Measurements from ENCODE around the gene NRG2. TPM values are rescaled to one million over a fixed set of nuclear protein-coding genes. Genes with fewer than 3 reads are reported as not detected.

NRG2 gene
- total and polyA plus RNA-seq, 2 experiments from 2014 or later, result 0.37 to 1.3 TPM

DNA sequence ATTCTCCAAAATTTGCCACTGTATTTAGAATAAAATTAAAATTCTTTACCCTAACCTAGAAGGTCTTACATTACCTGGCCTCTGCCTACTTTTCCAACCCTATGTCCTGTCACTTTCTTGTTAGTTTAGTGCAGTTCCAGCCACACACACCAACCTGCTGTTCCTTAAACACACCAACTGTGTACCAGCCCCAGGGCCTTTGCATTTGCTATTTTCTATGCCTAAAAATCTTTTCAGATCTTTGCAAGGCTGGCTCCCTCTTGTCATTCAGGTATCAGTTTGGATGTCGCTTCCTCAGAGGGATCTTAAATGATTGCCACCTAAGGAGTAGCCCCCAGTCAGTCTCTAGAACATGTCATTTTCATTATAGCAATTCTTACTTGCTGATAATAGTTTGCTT, 17.7 kb upstream of the NRG2 start:
- ATAC-seq (no peak), DNase-seq (ENCODE audit: low spot score) (no peak)
- Histone ChIP-seq H3K27me3 (ENCODE audit: insufficient read depth) (peaks cover 26% of the 10 kb centered on the region; the same call in 1 of the 2 replicates), H3K4me1 (ENCODE audit: insufficient read depth) (no peaks in the 10 kb centered on the region), H3K79me2 (replicated peaks; ENCODE audit: insufficient read depth) (no peaks in the 10 kb centered on the region), H3K27ac (ENCODE audit: low read depth) (no peak overlapping the region), H3F3A (replicated peaks; ENCODE audit: low read depth) (no peaks in the 10 kb centered on the region), H2AFZ (no peak overlapping the region), H3K4me3 (no peak overlapping the region), H3K4me2 (no peak overlapping the region), H4K20me1 (replicated peaks; ENCODE audit: insufficient read depth) (no peaks in the 10 kb centered on the region), H3K36me3 (ENCODE audit: insufficient read depth) (no peaks in the 10 kb centered on the region), H3K9me2 (ENCODE audit: insufficient read depth) (no peaks in the 10 kb centered on the region)
- Mint-ChIP-seq H3K27me3 (ENCODE audit: insufficient read depth, low read depth, poor library complexity) (no peaks in the 10 kb centered on the region), H3K27ac (no peak overlapping the region), H3K9me3 (no peaks in the 10 kb centered on the region), H3K4me3 (no peak overlapping the region), H3K4me1 (no peaks in the 10 kb centered on the region), H3K36me3 (ENCODE audit: low read depth) (no peaks in the 10 kb centered on the region)
- TF ChIP-seq NANOG (IDR thresholded peaks at IDR 0.05; ENCODE audit: borderline replicate concordance), result no peak
- no peak for TF ChIP-seq JUNB (IDR thresholded peaks at IDR 0.05; ENCODE audit: unreplicated experiment)
- TF ChIP-seq, protein P1, sequence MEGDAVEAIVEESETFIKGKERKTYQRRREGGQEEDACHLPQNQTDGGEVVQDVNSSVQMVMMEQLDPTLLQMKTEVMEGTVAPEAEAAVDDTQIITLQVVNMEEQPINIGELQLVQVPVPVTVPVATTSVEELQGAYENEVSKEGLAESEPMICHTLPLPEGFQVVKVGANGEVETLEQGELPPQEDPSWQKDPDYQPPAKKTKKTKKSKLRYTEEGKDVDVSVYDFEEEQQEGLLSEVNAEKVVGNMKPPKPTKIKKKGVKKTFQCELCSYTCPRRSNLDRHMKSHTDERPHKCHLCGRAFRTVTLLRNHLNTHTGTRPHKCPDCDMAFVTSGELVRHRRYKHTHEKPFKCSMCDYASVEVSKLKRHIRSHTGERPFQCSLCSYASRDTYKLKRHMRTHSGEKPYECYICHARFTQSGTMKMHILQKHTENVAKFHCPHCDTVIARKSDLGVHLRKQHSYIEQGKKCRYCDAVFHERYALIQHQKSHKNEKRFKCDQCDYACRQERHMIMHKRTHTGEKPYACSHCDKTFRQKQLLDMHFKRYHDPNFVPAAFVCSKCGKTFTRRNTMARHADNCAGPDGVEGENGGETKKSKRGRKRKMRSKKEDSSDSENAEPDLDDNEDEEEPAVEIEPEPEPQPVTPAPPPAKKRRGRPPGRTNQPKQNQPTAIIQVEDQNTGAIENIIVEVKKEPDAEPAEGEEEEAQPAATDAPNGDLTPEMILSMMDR (conservative IDR thresholded peaks at IDR 0.05; ENCODE audit: low read depth in 2 of 2), result no peak
- no peak for TF ChIP-seq ZNF114 (CRISPR knock-in tag; IDR thresholded peaks at IDR 0.05)
- TF ChIP-seq CREB1 (CRISPR knock-in tag; IDR thresholded peaks at IDR 0.05; ENCODE audit: low read depth), result no peak
- TF ChIP-seq, protein P2, sequence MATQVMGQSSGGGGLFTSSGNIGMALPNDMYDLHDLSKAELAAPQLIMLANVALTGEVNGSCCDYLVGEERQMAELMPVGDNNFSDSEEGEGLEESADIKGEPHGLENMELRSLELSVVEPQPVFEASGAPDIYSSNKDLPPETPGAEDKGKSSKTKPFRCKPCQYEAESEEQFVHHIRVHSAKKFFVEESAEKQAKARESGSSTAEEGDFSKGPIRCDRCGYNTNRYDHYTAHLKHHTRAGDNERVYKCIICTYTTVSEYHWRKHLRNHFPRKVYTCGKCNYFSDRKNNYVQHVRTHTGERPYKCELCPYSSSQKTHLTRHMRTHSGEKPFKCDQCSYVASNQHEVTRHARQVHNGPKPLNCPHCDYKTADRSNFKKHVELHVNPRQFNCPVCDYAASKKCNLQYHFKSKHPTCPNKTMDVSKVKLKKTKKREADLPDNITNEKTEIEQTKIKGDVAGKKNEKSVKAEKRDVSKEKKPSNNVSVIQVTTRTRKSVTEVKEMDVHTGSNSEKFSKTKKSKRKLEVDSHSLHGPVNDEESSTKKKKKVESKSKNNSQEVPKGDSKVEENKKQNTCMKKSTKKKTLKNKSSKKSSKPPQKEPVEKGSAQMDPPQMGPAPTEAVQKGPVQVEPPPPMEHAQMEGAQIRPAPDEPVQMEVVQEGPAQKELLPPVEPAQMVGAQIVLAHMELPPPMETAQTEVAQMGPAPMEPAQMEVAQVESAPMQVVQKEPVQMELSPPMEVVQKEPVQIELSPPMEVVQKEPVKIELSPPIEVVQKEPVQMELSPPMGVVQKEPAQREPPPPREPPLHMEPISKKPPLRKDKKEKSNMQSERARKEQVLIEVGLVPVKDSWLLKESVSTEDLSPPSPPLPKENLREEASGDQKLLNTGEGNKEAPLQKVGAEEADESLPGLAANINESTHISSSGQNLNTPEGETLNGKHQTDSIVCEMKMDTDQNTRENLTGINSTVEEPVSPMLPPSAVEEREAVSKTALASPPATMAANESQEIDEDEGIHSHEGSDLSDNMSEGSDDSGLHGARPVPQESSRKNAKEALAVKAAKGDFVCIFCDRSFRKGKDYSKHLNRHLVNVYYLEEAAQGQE (IDR thresholded peaks at IDR 0.05; ENCODE audit: unreplicated experiment), result no peak
- no peak for TF ChIP-seq EZH2 (IDR thresholded peaks at IDR 0.05; ENCODE audit: low read depth, unreplicated experiment)
- TF ChIP-seq, protein P3, sequence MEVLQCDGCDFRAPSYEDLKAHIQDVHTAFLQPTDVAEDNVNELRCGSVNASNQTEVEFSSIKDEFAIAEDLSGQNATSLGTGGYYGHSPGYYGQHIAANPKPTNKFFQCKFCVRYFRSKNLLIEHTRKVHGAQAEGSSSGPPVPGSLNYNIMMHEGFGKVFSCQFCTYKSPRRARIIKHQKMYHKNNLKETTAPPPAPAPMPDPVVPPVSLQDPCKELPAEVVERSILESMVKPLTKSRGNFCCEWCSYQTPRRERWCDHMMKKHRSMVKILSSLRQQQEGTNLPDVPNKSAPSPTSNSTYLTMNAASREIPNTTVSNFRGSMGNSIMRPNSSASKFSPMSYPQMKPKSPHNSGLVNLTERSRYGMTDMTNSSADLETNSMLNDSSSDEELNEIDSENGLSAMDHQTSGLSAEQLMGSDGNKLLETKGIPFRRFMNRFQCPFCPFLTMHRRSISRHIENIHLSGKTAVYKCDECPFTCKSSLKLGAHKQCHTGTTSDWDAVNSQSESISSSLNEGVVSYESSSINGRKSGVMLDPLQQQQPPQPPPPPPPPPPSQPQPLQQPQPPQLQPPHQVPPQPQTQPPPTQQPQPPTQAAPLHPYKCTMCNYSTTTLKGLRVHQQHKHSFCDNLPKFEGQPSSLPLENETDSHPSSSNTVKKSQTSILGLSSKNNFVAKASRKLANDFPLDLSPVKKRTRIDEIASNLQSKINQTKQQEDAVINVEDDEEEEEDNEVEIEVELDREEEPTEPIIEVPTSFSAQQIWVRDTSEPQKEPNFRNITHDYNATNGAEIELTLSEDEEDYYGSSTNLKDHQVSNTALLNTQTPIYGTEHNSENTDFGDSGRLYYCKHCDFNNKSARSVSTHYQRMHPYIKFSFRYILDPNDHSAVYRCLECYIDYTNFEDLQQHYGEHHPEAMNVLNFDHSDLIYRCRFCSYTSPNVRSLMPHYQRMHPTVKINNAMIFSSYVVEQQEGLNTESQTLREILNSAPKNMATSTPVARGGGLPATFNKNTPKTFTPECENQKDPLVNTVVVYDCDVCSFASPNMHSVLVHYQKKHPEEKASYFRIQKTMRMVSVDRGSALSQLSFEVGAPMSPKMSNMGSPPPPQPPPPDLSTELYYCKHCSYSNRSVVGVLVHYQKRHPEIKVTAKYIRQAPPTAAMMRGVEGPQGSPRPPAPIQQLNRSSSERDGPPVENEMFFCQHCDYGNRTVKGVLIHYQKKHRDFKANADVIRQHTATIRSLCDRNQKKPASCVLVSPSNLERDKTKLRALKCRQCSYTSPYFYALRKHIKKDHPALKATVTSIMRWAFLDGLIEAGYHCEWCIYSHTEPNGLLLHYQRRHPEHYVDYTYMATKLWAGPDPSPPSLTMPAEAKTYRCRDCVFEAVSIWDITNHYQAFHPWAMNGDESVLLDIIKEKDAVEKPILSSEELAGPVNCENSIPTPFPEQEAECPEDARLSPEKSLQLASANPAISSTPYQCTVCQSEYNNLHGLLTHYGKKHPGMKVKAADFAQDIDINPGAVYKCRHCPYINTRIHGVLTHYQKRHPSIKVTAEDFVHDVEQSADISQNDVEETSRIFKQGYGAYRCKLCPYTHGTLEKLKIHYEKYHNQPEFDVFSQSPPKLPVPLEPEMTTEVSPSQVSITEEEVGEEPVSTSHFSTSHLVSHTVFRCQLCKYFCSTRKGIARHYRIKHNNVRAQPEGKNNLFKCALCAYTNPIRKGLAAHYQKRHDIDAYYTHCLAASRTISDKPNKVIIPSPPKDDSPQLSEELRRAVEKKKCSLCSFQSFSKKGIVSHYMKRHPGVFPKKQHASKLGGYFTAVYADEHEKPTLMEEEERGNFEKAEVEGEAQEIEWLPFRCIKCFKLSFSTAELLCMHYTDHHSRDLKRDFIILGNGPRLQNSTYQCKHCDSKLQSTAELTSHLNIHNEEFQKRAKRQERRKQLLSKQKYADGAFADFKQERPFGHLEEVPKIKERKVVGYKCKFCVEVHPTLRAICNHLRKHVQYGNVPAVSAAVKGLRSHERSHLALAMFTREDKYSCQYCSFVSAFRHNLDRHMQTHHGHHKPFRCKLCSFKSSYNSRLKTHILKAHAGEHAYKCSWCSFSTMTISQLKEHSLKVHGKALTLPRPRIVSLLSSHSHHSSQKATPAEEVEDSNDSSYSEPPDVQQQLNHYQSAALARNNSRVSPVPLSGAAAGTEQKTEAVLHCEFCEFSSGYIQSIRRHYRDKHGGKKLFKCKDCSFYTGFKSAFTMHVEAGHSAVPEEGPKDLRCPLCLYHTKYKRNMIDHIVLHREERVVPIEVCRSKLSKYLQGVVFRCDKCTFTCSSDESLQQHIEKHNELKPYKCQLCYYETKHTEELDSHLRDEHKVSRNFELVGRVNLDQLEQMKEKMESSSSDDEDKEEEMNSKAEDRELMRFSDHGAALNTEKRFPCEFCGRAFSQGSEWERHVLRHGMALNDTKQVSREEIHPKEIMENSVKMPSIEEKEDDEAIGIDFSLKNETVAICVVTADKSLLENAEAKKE (CRISPR knock-in tag; IDR thresholded peaks at IDR 0.05), result no peak
- TF ChIP-seq ZNF331 (CRISPR knock-in tag; IDR thresholded peaks at IDR 0.05; ENCODE audit: low read depth), result no peak
- no peak for TF ChIP-seq POLR2AphosphoS5 (IDR thresholded peaks at IDR 0.05; ENCODE audit: low read depth)

Measured in GM23338 (cell line).